Stimulated activated effector memory CD8-positive, alpha-beta T cell treated with anti-CD3 and anti-CD28 coated beads, Interleukin-12 subunit alpha, Interleukin-12 subunit beta, amount 100 ng/mL, for 72 hours (primary cell): ENCODE results near the gene PIAS3.
"Not testable (repeated sequence)": the region's sequence is repeated elsewhere in the genome, so short reads cannot be mapped to it uniquely, and the experiment has no call there.

ENCODE experiments used
- ATAC-seq: fragments of 150-1000 bp; cut with Tn5 transposase; 2 replicates; pipeline ENCODE4 v1.10.0; 2021
- DNase-seq, 2 donors: peaks; one replicate each; pipeline ENCODE4 v3.0.0; 2021 to 2022; ENCODE audit warnings: low spot score in 2 of 2
- H3K27ac Mint-ChIP-seq: one replicate; pipeline ENCODE4 v1.8.0; 2022; ENCODE audit warnings: mild to moderate bottlenecking, mixed read lengths
- H3K36me3 Mint-ChIP-seq: one replicate; pipeline ENCODE4 v1.8.0; 2022; ENCODE audit warnings: mild to moderate bottlenecking, mixed read lengths
- H3K4me1 Mint-ChIP-seq: one replicate; pipeline ENCODE4 v1.8.0; 2022; ENCODE audit warnings: mixed read lengths
- H3K4me3 Mint-ChIP-seq: one replicate; pipeline ENCODE4 v1.8.0; 2022; ENCODE audit warnings: mild to moderate bottlenecking, mixed read lengths
- H3K9me3 Mint-ChIP-seq: one replicate; pipeline ENCODE4 v1.8.0; 2022; ENCODE audit warnings: mixed read lengths

PIAS3 gene

DNA sequence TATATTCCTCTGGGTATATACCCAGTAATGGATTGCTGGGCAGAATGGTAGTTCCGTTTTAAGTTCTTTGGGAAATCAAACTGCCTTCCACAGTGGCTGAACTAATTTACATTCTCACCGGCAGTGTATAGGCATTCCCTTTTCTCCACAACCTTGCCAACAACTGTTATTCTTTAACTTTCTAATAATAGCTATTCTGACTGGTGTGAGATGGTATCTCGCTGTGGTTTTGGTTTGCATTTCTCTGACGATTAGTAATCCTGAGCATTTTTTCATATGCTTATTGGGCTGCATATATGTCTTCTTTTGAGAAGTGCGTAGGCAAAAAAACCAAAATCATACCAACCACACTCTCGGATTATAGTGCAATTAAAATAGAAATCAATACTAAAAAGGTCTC lies 40.8 kb downstream of the PIAS3 start:
- H3K27ac Mint-ChIP-seq, H3K4me3 Mint-ChIP-seq, DNase-seq, H3K4me1 Mint-ChIP-seq, H3K9me3 Mint-ChIP-seq: not testable (repeated sequence)
- peaks cover 14% of the 10 kb centered on the region for H3K36me3 Mint-ChIP-seq
- peak; percentile 80 for ATAC-seq

DNA sequence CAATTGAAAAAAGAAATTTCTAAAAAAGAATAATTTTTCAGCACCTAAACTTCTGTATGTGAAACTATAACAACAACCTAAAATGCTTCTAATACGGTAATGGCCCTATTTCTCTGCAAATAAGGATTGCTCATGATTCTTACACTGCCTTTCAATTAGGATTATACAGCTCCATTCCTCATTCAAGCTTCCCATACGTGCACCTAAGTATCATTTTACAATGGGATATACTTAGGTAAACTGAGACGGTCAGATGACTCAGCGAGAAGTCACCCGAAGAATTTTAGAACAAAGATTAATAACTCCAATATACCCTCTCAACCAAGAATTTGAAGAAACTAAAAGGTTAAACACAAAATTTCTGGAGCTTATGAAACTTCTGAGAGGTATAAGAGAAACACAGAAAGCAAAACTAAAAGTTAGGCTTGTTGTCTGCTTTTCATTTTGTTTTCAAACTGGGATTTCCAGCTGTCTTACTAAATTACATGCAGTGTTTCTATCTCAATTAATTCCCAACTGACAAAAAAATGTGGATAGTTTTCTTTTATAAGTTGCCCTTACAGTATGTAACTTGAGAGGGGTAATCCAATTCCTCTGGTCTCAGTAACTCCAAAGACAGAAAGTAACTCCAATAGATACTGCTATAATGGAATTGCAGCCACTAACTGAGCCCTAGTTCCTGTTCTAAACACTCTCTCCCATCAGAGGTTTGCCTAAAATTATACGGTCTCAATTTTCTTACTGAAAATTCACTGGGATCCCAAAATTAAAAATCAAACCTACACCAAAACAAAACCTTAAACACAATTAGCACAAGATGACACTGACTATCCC lies 45.7 kb downstream of the PIAS3 start:
- not testable (repeated sequence) for DNase-seq, H3K36me3 Mint-ChIP-seq, H3K4me1 Mint-ChIP-seq, ATAC-seq, H3K4me3 Mint-ChIP-seq, H3K27ac Mint-ChIP-seq, H3K9me3 Mint-ChIP-seq

DNA sequence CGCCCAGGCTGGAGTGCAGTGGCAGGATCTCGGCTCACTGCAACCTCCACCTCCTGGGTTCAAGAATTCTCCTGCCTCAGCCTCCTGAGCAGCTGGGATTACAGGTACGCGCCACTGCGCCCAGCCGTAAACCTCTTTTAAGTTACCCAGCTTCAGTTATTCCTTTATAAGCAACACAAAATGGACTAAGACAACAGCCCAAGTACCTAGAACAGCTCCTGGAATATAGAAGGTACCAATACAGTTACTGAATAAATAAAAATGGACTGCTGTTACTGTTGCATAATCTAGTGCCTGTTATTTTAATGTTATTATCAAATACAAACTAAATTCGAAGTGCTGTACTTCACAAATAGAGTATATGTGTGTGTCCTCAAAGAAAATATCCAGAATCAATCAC lies 52.0 kb downstream of the PIAS3 start:
- Mint-ChIP-seq H3K4me1 (peaks cover 38% of the 10 kb centered on the region), H3K4me3 (no peak overlapping the region)
- no peak for ATAC-seq

DNA sequence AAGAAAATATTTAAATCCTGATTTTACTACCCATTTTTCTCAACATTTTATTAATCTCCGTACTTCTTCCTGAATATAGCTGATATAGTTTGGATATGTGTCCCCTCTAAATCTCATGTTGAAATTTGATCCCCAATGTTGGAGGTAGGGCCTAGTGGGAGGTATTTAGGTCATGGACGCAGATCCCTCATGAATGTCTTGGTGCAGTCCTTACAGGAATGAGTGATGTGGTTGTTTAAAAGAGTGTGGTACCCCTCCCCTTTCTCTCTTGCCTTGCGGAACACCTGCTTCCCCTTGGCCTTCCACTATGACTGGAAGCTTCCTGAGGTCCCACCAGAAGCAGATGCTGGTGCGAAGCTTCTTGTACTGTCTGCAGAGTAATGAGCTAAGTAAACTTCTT lies 52.5 kb downstream of the PIAS3 start:
- Mint-ChIP-seq H3K4me1 (peaks cover 41% of the 10 kb centered on the region), H3K36me3 (no peaks in the 10 kb centered on the region), H3K9me3 (no peaks in the 10 kb centered on the region), H3K4me3 (no peak overlapping the region), H3K27ac (no peak overlapping the region)
- ATAC-seq (no peak), DNase-seq (no peak)

More for the DNA sequence above, 52.0 kb downstream of the PIAS3 start:
- no peaks in the 10 kb centered on the region for H3K36me3 Mint-ChIP-seq
- no peak overlapping the region for H3K27ac Mint-ChIP-seq
- no peaks in the 10 kb centered on the region for H3K9me3 Mint-ChIP-seq
- no peak for DNase-seq

DNA sequence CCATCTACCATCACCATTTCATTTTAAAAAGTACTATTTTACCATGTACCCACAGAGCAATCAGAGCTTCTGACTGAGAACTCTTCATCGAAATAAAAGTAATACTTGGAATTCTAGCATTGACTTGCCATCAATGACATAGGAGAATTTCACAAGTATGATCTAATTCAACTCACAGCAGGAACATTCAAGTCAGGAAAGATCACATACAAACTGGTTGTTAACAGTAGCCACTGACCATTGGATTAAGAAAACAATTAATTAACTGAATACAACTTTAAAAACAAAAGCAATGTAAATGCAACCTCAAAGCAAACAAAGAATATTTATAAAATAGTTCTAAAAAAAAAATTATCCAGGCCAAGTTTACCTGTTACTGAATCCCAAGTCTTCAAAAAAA lies 53.8 kb downstream of the PIAS3 start:
- Mint-ChIP-seq H3K9me3 (no peaks in the 10 kb centered on the region), H3K4me1 (peaks cover 48% of the 10 kb centered on the region), H3K27ac (no peak overlapping the region), H3K4me3 (no peak overlapping the region), H3K36me3 (no peaks in the 10 kb centered on the region)
- DNase-seq, result no peak
- no peak for ATAC-seq

DNA sequence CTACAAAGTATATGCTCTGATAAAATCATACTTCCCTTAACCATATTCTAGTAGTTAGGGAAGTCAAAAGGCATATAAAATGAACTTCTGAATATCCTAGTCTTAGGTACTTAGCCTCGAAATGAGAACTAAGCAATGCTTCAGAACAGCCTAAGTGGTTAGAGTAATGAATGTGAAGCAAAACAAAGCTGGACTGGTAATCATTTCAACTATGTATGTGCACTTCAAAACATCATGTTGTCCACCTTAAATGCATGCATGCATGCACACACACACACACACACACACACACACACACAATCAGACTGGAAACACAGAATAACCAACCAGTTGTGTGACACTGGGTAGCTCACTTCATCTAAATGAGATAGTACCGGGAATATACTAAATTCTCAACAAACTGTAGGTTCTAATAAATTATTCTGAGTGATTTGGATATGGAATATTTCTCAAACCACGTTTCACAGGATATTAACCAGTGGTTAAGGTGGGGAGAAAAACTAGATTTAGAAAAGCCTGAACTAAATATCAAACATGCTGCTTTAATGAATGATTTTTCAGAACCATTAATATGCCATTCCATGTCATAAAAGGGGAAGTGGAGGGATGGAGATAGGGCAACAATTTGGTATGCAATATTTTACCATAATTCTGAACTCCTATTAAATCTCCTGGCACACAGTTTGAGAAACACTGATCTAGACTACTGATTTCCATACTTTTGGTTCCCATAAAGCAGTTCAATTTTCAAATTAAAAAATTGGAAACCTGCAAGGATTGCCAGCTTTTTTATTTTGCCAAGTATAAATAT lies 54.4 kb downstream of the PIAS3 start:
- Mint-ChIP-seq H3K27ac (no peak overlapping the region), H3K4me1 (peaks cover 54% of the 10 kb centered on the region), H3K36me3 (peaks cover 5% of the 10 kb centered on the region), H3K9me3 (no peaks in the 10 kb centered on the region), H3K4me3 (no peak overlapping the region)
- ATAC-seq (no peak), DNase-seq (no peak)

DNA sequence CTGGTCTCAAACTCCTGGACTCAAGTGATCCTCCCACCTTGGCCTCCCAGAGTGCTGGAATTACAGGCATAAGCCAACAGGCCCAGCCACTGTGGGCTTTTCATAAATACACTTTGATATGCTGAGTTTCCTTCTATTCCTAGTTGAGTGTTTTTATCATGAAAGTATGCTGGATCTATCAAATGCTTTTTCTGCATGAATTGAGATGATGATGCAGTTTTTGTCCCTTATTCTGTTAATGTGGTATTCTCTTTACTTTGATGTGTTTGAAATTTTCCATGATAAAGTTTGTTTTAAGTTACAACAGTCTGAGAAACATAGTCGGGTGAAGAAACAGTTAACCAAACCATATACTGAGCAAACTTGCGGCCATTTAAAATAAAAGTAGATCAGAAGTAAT lies 59.1 kb downstream of the PIAS3 start:
- peaks cover 48% of the 10 kb centered on the region for H3K4me1 Mint-ChIP-seq
- no peak for ATAC-seq
- peaks cover 17% of the 10 kb centered on the region for H3K9me3 Mint-ChIP-seq
- no peak overlapping the region for H3K27ac Mint-ChIP-seq
- H3K4me3 Mint-ChIP-seq, result no peak overlapping the region
- H3K36me3 Mint-ChIP-seq, result peaks cover 20% of the 10 kb centered on the region
- no peak for DNase-seq
